ENCODE measurements around the gene JAG1.

JAG1 gene

DNA sequence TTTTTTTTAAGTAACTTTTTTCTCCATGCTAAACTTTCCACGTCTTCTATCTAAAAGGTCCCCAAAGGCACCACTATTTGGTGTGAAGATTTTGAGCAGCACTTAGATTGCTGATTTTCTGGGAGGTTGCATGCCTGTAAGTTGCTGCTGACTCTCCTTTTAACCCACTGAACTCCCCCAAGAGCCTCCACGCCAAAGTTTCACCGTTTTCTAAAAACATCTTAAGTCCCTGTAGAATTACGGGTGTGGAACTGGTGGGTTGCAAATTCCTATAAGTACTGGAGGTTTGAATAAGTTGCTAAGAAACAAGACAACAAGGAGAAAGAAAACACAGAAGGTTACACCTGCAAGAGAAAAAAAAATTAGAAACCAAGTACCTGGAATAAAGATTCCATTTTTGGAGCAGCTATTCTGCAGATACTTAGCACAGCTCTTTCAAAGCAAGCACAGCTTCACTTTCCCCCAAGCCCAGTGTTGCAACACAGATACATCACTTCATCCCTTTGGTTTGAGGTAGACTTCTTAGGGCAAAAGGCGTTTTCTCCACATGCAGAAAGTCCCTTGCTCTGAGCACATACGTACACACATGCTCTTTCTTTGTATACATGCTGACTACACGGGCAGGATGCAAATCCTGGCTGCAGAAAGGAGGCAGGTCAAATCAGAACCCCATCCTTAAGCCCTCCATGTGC, 5.0 kb downstream of the JAG1 start:
- FAIRE-seq, result no peak

DNA sequence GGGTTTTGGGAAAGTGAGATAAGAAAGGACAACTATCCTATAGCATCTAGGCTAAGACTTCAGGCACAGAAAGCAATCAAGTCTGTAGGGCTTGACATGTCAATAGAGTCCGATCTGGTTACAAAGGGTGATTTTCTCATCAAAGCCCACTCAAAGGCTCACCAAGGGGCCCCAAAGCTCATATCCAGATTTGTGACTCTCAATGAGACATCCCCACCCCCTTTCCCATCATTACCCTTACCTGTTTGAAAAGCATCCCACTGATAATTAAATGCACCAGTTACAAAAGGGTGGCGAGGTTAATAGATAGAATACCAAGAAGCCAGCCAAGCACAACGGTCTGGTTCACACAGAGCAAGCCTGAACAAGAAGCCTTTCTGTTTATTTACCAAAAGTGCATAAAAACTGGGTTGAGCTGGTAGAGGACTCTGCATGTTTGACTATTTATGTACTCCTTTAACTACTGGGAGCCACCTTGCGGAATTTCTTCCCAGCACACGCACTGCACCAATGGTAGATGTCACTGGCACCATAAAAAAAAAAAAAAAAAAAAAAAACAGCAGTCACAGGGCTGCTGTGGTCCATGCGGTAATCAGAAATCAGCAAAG, 6.1 kb downstream of the JAG1 start:
- FAIRE-seq (peak; percentile 42), DNase-seq (ENCODE audit: low spot score) (peak; percentile 63)

More for the DNA sequence above, 5.0 kb downstream of the JAG1 start:
- no peak for DNase-seq (ENCODE audit: low spot score)

DNA sequence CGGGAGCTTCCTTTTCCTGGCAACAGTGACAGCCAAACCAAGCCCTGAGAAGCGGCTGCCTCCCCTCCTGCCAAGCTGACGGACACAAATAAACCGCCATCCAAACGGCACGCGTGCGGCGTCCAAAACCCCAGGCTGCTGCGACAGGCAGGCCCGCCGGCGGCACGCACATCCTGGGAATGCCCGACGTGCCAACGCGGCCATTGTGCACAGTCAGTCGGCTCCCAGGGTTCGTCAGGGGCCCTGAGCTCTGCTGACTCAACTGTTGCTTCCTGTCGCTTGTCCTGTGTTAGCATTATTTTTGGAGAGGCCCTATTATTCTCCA, 6.8 kb downstream of the JAG1 start:
- DNase-seq (ENCODE audit: low spot score) (peak; percentile 44), FAIRE-seq (no peak)

DNA sequence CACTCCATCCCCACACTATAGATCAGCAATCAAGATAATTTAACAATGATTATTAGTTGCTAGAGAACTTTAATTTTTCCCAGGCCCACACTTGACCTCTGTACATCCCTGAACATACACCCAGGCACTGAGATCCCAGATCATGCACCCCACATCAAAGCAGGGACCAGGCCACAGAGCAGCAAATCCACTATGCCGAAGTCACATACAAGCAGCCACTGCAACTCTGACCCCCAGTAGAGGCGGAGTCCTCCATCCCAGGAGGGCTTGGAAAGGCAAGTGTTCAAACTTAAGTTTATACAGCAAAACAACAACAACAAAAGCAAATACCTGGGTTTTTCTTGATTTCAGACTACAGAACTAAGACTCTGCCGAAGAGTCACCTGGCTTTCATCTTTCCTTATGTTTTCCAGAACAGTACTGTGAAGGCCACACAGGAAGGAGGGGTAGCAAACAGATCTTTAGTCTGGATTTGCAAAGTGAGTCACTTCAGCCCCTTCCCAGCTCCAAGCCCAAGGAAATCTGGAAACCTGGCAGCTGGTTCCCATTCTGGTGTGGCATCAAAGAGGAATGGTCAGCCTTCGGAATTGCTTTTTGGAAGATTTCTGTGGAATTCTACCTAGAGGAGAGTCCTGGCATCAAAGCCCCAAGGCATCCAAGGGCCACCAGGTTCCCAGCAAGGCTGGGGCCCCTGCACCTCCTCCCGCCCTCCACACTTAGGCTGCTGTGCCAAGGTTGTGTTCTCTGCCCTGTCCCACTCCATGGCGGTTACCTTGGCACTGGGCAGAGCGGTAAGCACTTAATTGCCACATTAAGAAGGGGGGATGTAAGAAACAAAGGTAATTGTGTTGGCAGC, 7.3 kb downstream of the JAG1 start:
- no peak for DNase-seq (ENCODE audit: low spot score)
- no peak for FAIRE-seq

DNA sequence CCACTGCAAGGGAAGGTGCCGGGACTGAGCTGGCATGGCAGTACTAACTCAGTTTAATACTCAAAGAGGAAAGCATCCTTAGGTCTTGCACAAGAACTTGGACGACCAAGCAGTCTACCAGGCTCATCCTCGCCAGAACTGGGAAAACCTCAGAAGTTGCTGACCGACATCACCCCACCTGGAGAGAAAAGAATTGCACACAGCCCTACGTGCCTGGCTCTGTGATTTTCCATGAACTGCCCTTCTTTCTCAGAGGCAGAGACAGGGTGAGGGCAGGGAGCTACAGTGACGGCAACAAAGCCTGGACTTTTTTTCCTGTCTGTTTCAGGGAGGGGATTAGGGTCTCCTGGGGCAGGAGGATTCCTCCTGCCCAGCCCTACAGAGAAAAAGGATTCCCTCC, 8.0 kb downstream of the JAG1 start:
- FAIRE-seq (no peak), DNase-seq (ENCODE audit: low spot score) (no peak)

DNA sequence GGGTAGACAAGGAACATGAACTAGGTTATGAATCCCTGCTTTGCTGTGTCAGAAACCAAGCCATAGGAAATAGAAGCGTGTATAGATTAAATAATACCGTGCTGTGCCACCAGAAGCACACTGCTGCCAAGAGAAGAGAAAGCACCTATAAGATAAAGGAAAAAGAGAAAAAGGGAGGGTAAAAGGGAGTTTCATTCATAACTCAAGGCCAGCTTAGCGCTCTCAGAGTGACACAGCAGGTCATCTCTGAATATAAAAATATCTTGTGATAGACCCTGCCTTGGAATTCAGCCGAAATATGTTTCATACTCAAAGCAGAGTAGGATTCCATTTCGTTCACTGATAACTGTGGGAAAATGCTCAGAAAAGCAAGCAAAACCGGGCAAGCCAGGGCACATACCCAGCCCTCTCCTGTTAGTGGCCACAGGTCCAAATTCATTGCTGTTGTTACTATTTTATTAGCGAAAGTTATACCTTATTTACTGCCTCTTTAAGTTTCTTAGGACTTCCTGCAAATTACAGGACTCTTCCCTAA, 8.7 kb downstream of the JAG1 start:
- FAIRE-seq, result no peak
- DNase-seq (ENCODE audit: low spot score), result no peak

DNA sequence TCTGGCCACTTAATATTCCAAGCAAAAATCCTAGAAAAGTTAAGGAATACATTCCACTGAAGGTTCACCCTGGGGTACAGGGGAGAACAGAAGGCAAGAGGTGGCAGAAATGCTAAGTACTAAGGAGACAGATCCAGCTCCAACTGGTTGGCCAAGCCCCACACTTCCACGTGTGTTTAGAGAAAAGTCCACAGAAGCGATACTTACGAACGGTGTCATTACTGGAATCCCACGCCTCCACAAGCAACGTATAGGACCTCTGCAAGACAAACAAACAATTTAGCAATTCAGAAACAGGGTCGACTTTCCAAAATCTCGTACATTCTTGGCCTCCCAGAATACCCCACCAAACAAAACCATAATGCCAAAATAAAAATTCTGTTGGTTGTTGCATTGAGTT, 10.0 kb downstream of the JAG1 start:
- DNase-seq (ENCODE audit: low spot score) (no peak), FAIRE-seq (no peak)

DNA sequence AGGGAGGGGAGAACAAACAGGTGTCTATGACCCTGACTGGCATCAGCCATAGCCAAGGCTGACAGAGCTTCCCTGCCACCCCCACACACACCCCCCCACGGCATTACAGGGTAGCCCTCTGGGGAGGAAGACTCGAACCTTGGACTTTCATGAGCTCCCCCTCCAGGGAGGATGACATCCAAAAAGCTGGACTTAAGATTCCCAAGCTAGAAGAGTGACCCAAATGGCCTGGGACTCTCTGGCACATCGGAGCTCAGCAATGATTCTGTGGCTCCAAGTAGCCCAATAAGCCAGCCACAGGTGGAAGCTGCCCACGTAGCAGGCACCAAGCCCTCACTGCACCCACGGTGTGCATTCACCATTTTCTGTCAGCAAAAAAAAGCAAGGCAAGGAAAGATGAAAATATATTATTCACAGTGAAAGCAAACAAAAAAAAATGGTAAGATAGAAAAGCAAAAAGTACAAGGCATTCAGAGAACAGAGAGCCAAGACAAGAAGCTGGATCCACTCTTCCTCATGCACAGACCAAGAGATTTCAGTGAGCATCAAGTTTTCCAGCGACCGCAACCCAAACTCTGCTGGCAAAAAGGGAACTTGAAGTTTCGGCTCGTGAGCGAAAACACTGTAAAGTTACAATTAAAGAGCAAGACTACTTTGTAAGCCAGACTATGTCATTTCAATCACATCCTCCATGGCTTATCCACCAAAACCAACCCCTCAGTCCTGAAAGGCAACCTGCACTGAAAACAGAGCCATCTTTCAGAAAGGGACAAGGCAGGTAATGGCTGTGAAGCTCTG, 10.9 kb downstream of the JAG1 start:
- DNase-seq (ENCODE audit: low spot score), result no peak
- FAIRE-seq, result no peak

DNA sequence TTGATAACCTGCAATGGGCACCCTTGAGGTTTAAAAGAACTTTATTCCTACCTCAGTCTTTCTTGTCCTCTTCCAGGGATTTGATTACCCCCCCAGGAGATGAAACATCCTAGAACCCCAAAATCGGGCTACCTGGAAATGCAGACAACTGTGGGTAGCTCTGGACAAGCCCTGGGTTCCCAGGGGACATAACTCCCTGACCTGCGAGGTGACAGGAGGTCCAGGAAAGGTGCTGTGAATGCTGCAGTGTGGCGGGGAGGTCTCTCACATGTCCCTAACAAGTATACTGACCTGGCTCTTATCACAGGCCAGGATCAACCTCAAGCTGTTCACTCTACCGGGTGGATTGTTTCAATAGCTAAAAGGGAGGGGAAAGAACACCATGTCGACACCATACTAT, 11.6 kb downstream of the JAG1 start:
- FAIRE-seq, result no peak
- no peak for DNase-seq (ENCODE audit: low spot score)

DNA sequence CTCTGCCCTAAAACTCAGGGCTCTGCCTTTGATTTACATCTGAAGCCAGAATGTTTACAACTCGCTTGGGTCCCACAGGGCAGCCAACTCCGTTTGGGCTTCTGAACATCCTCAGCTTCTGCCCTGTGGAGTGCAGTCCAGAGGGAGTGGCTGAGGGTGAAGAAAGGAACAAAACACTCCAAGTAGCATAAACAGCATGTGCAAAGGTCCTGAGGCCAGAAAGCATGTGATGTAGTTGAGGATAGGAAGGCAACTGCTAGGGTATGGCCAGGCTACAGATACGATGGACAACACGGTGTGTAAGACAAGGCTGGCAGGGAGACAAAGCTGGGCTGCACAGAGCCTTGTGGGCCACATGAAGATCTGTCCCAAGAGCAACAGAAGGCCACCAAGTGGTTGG, 12.5 kb downstream of the JAG1 start:
- DNase-seq (ENCODE audit: low spot score), result no peak
- FAIRE-seq, result no peak

DNA sequence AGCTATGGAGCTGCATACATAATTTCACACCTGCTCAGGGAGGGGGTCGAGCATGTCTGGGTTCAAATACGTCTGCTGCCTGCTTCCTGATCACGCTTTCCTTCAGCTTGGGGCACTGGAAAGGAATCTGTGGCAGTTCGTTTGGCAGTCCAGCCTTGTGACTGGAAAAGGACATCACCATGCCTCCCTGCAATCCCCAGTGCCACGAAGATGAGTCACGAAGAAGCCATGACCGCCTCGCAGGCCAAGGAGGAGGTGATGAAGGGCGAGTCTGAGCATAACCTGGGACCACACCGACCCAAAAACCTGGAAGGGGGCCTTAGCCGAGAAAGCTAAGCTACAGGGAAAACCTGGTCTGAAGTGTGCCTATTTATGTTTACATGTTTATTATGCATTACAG, 13.1 kb downstream of the JAG1 start:
- peak; percentile 73 for DNase-seq (ENCODE audit: low spot score)
- peak; percentile 53 for FAIRE-seq

DNA sequence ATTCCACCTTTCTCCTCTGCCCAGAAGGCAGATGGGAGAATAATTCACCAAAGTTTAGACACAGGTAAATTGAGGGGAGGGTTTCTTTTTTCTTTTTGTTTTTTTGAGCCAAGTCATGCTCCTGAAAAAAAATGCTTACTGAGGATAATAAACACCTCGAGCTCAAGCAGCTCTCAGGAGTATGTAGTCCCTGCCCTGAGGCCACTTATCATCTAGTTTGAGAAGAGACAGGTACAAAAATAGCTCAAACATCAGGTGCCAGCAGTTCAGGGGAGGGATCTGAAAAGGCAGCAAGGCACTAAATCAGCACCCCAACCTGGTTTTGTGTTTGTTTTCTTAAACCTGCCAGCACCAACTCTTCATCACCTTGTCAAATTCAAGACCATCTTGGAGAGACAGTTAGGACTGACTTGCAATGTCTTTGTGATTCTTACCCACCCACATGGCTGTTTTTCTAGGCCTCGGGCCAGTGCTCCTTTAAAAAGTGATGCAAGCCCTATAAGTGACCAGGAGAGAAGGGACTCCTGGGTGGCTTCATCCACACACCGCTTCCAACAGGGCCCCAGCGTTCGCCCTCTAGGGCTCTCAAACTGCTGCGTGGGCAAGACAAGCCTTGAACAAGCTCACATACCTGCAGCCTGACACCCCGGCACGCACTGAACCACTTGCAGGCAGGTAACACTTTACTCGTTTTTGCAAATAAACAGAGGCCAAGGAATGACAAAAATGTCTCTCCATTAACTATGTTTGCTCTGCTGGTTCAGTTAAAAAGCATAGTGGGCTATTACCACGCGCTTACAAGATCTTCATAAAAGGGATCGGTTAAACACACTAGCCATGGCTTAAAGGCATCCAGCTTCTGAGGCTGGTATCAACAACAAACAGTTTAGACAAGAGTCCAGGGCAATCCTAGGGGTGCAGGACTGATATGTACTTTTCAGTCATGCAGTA, 13.9 kb downstream of the JAG1 start:
- DNase-seq (ENCODE audit: low spot score) (no peak), FAIRE-seq (no peak)

DNA sequence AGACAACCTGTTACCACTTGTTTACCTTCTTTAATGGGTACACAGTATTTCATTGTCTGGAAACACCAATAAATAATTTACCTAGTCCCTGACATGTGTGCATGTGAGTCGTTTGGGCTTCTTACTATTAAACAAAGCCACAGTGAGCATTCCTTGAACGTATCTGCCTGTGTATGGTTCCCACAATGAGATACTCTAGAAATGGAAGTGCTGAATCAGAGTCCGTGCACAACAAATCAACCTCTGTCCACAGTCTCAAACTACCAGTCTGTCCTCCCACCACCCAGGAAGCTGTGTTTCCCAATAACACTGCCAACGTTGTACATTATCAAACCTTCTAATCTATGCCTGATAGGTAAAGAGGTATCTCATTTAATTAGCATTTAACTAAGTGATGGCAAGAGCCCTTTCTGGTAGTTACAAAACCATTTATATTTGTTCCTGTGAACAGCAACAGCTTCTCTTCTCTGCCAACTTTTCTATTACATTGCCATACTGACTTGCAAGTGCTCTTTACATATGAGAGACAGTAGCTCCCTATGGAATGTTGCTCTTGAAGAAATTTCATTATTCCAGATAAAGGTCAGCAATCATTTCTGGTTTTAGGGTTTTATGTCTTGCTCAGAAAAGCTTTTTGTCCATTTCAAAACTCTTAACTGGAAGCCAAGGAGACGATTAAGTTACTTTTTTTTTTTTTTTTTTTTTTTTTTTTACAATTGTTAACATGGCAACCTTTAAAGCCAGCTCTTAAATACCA, 14.7 kb downstream of the JAG1 start:
- DNase-seq (ENCODE audit: low spot score) (peak; percentile 73), FAIRE-seq (no peak)

DNA sequence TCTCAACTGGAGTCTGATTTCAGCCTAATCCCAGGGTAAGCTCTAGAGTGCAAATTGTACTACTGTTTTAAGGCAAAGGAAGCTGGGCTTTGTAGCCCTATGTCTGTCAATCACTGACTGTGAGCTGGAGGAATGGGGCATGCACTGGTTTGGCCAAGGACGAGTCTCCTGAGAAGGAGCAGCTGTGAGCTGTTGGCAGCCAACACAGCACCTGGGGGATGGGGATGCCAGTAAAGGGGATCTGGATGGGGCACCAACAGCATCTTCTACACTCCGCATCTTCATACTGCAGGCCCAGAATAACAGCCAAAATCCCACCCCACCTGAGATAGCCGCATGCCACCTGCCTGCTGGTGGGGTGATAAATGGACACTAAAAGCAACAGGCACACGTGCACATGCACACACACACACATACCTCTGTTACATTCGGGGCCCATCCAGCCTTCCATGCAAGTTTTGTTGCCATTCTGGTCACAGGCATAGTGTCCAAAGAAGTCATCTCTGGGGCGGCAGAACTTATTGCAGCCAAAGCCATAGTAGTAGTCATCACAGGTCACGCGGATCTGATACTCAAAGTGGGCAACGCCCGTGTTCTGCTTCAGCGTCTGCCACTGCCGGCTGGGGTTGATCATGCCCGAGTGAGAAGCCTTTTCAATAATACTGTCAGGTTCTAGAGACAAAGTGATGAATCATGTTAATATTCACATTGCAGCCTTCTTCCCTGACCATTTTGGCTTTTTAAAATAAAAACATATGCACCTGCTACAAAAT, 15.6 kb downstream of the JAG1 start:
- FAIRE-seq (peak; percentile 75), DNase-seq (ENCODE audit: low spot score) (peak; percentile 68)

DNA sequence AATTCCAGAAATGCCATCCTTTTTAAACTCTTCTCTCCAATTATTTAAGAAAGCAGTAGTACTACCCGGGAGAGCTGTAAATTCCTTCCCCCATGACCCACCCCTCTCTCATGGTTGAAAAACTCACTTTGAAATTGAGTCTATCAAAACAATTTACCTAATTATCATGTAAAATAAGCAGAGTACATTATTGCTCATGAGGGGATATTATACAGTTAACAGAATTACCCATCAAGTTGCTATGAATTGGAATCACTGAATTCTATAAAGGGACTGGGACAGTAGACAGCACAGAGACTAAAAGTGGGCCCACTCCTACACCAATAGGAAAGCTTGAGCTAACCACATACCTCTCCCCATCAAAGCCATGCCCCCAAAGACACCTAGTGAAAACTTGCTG, 16.3 kb downstream of the JAG1 start:
- no peak for FAIRE-seq

DNA sequence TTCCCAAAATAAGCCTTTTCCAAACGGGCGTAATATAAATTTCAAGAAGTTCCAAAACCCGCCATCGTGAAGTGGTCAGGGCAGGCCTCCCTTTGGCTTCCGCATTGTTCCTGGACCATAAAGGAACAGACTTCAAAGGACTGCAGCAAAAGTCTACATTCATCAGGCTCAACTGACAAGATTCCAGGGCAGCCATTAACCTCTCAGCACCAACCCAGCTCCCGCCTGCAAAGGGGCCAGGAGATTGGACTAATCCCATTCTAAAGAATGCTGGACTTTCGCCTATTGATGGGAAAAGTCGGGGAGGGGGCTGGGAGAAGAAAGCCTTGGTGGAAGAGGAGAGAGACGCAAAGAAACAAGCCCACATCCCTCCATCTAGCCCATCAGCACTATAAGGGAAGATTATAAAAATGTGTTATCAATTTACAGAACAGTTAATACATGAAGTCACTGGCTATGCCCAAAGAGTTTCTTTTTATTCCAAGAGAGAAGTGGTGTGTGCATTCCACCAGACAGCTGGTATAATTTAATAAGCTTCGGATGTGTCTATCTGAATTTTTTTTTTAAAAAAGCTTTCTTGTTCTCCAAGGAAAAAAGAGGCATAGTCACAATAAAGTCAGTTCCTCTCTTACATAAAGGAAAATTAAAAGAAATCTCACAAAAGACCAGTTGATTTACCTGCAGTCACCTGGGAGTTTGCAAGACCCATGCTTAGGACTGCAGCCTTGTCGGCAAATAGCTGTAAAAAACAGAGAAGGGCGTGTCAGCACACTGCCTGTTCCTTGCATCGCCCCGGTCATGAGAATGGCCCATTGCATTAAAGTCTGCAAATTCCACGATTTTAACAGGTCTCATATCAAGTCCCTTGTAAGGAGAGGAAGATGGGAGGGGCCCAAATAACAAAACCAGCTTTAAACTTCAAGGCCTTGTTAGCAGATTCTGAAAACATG, 17.8 kb downstream of the JAG1 start:
- DNase-seq (ENCODE audit: low spot score) (no peak), FAIRE-seq (no peak)

More for the DNA sequence above, 16.3 kb downstream of the JAG1 start:
- no peak for DNase-seq (ENCODE audit: low spot score)

DNA sequence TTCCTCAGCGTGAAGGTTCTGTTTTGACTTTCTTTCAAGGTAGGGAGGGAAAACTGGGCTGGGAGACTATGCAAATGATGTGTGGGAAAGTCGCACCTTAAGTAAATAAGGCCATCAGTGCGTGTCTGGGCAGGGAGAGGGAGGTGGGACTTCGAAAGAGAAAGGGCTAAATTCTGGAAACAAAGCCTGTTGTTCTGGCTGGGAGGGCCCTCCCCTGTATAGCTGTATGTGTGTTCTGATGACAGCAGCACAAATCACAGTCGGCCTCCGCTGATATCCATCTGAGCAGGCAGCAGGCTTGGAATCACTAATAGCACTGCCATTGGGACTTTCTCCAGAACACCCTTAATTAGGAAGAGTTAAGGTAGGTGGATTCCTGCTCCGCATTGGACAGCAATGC, 19.2 kb downstream of the JAG1 start:
- FAIRE-seq, result no peak
- DNase-seq (ENCODE audit: low spot score), result no peak

DNA sequence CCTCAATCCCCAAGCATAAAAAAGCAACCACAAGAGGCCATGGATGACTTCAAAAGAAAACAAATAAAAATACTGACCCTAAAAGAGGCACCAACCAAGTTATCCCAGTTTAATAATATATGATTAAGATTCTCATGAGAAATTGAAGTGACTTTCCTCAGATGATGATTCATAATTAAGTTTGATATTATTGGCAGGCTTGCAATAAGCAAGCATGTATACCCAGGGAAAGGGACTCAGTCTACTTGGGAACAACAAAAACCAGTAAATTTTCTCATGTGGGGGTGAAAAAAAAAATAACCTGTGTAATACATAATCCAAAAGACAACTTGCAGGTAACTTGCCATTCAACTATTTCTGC, 19.6 kb downstream of the JAG1 start:
- no peak for DNase-seq (ENCODE audit: low spot score)
- FAIRE-seq, result no peak

All from RCC 7860 (cell line).